NCI-H524 (cell line): ENCODE measurements around the gene TMEM37.
"Not testable (repeated sequence)": the region's sequence is repeated elsewhere in the genome, so short reads cannot be mapped to it uniquely, and the experiment has no call there.

Experiments
- DNase-seq, 2 experiments: peaks; one replicate each; lab custom pipeline; 2025; lab: John Stamatoyannopoulos, UW

Gene TMEM37, protein sequence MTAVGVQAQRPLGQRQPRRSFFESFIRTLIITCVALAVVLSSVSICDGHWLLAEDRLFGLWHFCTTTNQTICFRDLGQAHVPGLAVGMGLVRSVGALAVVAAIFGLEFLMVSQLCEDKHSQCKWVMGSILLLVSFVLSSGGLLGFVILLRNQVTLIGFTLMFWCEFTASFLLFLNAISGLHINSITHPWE

DNA sequence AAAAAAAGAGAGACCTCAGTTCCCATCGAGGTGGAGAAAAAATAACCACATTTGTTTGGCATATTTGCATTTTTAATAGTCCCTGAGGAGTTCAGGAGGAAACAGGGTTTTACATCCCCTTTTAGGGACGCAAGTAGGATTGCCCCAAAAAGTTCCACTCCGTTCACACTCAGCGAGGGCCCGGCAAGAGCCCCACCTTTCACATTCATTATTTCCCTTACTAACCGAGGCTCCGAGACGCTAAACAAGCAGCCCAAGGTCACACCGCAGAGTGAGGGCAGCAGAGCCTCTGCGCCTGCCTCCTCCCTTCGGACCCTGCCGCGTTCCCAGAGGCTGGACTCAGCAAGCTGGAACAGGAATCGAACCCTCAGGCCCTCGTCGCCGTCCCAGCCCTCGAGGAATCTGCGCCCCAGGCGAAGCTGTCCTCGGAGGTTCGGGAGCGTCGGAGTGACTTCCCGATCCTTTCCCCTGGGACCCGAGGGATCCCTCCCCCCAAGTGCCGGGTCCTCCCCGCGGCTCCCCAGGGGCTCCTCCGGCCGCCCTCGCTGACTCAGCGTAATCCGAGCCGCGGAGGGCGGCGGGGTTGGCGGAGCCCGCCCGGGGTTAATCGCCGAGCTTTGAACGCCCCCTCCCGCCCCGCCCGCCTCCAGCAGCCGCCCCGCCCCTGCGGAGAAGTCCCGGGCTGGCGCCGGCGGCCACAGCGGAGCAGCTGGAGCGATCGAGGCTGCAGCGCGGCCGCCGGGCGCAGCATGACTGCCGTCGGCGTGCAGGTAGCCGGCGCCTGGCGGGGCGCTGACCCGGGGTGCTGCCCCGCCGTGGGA is at the start of gene TMEM37:
Gene TMEM37 (plus strand): TSS at position 700 of the 821 bp plus-strand sequence. CDS start 50 bp downstream, at position 750.
- DNase-seq = peak; percentile 58 to 72

DNA sequence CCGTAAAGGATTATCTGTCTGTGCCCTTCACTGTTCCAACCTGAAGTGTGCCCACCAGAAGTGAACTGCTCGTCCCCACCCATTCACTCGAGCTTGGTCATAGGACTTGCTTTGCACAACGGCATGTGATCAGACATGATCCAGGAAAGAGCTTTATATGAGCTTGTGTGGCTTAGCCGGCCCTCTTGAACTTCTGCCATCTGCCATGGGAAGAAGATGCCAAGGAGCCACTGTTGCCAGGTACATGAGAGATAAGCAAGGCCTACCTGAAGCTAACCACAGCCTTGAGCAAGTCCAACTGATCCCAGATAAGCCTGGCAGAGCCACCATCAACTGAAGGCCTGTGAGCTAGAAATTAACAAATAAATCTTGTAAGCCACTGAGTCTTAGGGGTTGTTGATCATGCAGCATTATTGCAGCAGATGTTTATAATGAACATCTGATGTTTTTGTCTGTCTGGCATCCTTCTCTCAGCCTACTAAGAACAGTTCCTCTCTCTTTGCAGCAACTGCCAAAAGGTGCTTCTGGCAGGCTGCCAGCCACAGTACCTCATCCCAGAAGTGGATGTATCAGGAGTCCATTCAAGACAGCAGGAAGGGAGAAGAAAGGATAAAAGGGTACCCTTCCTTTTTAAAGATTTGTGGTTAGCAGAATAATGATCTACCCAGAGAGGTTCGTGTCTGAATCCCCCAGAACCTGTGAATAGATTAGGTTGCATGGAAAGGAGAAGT is 48.1 kb upstream of the TMEM37 start:
- DNase-seq = peak; percentile 91 to 93

DNA sequence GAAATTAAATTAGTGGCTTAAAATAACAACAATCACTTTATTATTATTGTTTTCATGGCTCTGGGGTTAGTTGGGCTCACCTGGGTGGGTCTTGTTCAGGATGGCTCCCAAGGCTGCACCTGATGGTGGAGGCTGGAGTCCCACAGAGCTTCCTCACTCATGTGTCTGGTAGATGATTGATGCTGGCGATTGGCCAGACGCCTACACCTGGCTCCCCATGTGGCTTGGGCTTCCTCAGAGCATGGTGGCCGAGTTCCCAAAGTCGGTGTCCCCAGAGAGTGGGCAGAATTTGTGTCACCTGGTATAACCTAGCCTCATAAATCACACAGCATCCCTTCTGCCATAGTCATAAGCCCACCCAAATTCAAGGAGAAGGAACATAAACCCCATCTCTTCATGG is 46.7 kb upstream of the TMEM37 start:
- DNase-seq = peak in 1 of 2 experiments; percentile 6

DNA sequence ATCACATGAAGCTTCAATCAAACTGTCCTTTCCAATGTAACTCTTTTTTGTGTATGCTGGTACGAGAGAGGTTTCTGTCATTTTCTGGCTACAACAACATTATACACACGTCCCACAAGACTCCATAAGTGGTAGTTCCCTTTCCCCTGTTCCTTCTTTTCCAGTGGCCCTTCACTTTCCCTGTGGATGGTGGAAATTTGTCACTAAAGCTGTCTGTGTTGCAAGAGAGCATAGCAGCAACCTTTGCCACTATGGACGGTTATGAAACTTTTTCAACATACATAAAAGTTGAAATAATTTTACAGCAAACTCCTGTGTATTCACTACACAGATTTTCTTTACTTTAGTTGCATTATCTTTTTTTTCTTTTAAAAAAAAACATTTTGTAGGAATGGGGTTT is 46.2 kb upstream of the TMEM37 start:
- DNase-seq = no peak

DNA sequence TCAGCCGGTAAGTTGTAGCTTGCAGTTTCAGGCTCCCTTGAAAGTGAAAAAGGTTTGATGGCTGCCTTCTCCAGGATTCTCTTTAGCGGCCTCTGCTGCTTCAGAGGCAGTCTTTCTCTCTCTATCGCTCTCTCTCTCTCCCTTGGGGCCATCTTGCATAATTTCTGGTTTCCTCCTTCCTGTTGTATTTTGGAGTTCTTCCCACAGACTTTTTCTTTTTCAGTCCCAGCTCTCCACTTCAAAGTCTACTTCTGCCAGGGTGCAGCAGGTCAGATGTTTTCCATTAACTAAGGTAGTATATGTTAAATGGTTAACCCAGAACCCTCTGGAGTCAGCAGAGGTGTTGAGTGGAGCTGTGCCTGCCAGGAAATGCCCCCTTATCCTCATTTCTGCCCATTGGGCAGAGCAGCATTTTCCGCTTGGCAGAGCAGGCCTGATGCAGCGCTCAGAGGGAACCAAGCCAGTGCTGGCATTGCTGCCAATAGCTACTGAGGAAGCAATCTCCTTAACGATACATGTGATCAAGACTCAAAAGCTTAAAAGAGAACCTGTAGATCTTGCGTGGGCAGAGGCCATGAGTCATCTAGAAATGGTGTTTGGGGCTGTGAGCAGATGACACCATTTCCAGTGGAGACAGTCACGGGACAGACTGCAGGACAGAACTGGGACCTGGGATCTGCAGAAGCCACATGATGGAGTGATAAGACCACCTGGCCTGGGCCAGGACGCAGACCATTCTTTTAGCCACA is 44.1 kb upstream of the TMEM37 start:
- no peak for DNase-seq

DNA sequence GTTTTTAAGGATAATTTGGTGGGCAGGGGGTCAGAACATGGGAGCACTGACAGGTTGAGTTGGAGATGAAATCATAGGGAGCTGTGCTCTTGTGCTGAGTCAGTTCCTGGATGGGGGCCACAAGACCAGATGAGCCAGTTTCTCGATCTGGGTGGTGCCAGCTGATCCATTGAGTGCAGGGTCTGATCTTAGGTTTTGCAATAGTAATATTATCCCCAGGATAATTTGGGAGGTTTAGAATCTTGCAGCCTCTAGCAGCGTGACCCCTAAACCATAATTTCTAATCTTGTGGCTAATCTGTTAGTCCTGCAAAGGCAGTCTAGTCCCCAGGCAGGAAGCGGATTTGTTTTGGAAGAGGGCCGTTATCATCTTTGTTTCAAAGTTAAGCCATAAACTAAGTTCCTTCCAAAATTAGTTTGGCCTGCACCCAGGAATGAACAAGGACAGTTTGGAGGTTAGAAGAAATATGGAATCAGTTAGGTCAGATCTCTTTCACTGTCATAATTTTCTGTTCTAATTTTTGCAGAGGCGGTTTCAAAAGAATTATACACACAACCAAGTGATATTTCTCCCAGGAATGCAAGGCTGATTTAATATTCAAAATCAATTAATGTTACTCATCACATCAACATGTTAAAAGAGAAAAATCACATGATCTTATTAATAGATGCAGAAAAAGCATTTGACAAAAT is 41.9 kb upstream of the TMEM37 start:
- DNase-seq = peak in 1 of 2 experiments; percentile 34

DNA sequence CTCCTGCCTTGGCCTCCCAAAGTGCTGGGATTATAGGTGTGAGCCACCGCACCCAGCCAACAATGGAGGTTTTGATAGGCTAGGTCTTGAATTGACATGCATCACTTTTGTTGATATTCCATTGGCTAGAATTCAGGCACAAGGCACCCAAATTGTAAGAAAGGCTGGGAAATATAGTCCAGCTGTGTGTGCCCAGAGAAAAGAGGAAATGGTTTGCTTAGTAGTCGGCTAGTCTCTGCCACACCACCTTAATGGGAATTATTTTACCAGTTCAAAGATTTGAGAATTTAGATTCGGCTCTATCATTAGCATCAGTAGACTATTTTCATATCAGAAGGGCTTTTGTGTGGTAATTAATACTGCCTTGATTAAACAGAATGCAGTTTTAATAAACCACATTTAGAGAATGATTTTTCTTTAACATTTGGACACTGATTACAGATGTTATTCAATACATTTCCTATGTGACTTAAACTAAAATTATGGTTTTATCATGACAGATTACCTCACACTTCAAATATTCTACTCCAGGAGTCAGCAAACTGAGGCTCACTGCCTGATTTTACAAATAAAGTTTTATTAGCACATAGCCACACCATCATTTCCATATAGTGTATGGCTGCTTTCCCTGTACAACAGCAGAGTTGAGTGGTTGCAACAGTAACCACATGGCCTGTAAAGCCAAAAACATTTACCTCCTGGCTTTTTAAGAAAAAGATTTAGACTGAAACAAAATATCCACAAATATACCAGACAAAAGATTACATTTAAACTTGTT is 37.5 kb upstream of the TMEM37 start:
- DNase-seq = no peak

DNA sequence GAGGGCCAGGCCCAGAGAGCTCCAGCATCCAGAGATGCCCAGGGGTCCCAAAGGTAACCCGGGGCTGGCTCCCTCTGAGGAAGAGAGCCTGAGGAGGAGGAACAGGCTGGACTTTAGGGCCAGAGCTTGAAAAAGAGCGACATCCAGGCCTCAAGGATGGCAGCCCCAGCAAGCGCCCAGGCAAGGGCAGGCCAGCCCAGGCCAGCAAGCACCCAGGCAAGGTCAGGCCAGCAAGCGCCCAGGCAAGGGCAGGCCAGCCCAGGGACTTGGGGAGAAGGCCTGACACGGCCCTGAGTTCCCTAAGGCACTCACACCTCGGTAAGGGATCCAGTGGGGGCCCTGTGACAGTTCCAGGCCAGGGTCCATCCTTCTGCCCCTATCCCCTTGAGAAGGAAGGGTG is 34.5 kb upstream of the TMEM37 start:
- no peak for DNase-seq

DNA sequence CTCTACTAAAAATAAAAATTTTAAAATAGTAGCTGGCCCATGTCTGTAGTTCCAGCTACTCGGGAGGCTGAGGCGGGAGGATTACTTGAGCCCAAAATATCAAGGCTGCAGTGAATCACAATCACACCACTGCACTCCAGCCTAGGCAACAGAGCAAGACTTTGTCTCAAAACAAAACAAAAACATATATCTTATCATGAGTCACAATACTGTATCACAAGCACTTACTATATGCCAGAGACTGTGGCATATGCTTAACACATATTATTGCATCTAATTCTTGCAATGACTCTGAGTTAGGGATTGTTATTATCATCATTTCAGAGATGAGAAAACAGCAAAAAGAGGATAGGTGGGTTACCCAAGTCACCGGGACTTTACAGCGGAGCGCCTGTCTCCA is 29.5 kb upstream of the TMEM37 start:
- no peak for DNase-seq

DNA sequence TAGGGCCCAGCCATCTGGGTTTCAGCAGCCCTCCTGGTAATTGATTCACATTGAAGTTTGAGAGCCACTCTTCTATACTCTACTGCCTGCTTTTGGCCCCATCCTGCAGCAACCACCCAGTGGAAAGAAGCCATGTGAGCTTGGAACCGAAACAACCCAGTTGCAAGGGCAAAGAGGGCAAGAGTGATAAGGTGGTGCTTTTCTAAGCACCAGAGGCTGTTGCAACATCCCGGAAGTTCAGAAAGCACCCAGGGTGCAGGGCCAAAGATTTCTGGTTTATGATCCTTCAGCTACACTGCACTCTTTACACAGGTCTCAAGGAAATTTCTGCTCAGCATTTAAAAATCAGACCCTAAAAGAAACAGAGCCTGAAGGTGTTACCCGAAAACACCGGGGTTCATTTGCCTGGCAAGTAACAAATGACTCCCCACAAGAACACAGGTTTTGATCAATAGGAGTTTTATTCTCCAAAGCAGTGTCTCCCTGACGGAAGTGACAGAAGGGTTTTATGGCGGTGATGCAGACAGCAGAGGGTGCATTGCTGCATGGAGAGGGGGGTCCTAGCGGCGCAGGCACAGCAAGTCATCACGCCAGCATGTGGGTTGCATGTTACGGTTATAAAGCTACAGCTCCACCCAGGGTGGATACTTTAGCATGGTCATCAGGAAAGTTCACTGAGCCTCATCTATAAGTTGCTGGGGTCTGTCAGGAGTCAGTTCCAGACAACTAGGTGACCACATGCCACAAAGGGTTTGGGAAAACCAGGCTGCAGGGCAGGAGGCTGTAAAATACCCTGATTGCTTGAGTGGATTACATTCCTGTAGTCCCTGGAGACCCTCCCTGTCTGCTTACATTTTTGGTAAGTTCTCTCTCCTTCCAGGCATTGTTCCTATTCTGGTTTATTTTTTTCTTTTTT is 28.8 kb upstream of the TMEM37 start:
- no peak for DNase-seq

DNA sequence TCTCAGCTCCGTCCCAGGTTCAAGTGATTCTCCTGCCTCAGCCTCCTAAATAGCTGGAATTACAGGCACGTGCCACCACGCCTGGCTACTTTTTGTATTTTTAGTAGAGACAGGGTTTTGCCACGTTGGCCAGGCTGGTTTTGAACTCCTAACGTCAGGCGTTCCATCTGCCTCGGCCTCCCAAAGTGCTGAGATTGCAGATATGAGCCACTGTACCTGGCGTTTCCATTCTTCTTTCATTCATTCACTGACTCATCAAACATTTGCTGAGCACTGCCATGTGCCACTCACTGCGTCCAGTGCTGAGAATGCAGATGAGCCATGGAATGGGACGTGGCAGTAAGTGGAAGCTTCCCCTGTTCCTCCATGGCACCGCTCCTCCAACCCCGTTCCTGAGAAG is 28.0 kb upstream of the TMEM37 start:
- not testable (repeated sequence) for DNase-seq

DNA sequence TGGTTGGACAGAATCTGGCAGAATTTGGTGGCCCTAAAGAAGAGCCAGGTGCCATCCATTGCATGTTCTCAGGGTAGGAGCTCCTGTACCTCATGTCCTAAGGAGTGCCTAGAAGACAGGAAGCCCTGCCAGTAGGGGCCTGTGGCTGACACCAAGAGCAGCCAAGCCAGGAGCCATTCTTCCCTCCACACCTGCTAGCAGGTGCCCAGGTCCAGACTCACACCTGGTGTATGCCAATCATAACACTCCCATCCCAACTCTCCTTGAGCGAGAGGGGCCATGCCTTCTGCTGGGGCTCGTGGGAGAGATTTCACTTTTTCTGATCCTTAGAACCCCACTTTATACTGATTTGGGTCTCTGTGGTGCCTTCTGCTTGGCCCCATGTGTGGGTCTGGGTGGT is 26.5 kb upstream of the TMEM37 start:
- DNase-seq = no peak

DNA sequence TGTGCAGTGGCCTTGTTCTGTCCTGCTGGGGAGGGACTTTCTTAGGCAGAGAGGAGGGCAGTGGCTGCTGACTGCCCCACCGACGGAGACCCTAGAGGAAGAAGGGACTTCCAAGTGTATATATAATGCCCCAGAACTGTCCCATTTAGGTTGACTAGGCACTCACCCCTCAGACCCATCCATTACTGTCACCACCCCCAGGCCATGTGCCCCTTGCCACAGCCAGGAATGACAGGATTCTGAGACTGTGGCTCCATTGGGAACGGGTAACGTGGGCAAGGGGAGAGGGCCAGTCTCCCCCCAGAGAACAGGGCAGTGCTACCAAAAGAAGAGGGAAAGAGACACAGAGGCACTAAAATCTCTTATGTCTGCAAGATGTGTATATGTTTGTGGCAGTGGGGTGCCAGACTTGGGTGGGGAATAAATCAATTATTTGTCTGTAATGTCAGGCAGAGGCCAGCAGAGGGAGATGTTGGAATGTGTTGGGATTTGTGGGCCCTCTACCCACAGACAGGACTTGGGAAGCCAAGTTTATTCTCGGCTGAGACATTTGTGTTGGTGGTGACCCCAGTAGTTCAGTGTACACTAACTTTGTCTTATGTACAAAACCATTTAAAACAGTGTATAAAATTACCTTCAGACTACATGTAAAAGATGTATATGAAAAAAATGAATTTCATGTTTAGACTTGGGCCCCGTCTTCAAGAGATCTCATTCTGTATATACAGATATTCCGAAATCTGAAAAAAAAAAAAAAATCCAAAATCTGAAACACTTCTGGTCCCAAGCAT is 24.0 kb upstream of the TMEM37 start:
- peak; percentile 47 to 58 for DNase-seq

DNA sequence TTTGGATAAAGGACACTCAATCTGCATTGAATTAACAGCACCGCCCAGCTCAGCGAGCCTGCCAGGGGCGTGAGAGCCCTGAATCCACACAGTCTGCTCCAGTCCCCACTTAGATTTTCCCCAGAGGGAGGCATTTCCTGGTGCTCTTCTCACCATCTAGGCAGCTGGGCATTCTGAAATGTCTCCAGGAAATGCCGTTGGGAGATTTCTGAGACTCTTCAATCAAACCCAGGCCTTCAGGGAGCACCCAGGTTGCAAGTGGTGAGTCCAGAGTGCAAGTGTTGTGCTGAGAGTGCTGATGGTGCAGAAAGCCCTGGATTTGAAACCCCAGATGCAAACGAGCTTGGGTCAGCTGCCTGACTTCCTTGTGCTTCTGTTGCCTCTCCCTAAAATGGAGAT is 23.4 kb upstream of the TMEM37 start:
- DNase-seq = no peak

DNA sequence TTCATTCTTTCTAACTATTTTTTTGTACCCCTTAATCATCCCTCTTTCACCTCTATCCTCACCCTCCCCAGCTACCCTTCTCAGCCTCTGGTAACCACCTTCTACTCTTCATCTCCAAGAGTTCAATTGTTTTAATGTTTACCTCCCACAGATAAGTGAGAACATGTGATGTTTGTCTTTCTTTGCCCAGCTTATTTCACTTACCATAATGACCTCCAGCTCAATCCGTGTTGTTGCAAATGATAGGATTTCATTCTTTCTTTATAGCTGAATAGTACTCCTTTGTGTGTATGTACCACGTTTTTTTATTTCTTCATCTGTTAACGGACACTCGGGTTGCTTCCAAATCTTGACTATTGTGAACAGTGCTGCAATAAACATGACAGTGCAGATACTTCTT is 22.1 kb upstream of the TMEM37 start:
- no peak for DNase-seq

DNA sequence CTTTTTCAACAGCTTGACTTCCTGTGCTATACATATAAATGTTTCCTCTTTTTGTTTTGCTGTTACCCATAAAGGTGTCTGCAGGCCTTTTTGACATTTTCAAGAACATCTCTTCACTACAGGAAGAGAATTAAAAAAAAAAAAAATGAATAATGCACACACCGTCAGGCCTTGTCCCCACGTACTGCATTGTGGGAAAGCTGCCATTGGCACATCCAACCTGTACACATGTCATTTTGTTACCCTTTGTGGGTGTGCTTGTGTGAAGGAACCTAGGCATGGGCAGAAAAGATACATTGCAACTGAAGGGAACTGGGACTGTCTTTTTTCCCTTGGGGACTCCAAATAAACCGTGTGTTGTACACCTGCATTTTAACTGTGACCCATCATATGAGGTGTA is 16.8 kb upstream of the TMEM37 start:
- DNase-seq = no peak

DNA sequence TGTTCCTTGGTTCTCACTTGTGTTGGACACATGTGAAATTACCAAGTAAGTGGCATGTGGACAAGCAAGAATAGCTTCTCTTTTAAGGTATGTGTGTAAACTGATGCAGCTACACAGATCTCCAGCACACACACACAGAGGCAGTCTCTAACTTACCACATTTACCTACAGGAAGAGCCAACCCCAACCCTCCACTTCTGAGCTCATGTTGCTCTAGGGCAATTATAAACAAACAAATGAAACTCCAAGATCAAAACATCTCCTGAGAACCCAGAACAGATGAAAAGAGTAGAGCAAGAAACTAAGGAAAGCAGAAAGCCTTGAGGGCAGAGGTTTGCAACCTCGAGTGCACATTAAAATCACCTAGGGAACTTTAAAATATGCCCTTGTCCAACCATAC is 16.0 kb upstream of the TMEM37 start:
- DNase-seq = no peak

DNA sequence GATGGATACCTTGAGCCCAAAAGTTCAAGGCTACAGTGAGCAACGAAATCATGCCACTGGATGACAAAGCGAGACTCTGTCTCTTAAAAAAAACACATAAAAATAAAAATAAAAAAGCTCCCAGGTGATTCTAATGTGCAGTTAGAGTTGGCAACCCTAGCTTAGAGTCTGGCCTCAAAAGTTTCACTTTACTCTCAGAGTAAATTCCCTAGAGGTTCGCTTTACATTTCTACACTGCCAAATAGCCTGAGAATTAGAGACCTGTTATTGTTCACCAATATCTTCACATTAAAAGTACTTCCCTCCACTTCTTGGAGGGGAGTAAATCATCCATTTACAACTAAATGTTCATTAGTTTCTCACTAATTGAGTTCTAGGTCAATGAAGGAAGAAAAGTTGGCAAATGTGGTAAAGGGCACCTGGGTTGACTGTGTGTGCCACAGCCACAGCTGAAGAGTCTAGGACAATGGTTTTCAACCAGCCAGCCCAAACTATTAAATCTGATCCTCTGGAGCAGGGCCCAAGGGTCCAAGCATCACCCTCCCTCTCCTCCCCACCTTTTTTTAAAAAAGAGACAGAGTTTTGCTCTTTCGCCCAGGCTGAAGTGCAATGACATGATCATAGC is 15.2 kb upstream of the TMEM37 start:
- no peak for DNase-seq
